ACC112 (cell line): ENCODE results near the gene THRA.

Experiments
- H2AFZ ChIP-seq: fragments of 200-600 bp; sonication (generic); one replicate; pipeline ENCODE4 v1.6.0; 2017; ENCODE audit warnings: antibody characterized with exemption, low read length; ENCODE audit not compliant: unreplicated experiment
- H3K27ac ChIP-seq: fragments of 200-600 bp; sonication (generic); 2 replicates; pipeline ENCODE4 v1.5.1; 2014; ENCODE audit warnings: low read depth, mild to moderate bottlenecking, antibody characterized with exemption, low read length, moderate library complexity
- H3K27me3 ChIP-seq: fragments of 200-600 bp; sonication (generic); 2 replicates; pipeline ENCODE4 v1.6.1; 2014; ENCODE audit warnings: mild to moderate bottlenecking, antibody characterized with exemption, low read length, moderate library complexity, mixed read lengths; ENCODE audit not compliant: insufficient read depth
- H3K36me3 ChIP-seq: fragments of 200-600 bp; sonication (generic); 2 replicates; pipeline ENCODE4 v1.6.1; 2016; ENCODE audit warnings: mild to moderate bottlenecking, antibody characterized with exemption, low read length, moderate library complexity, mixed read lengths; ENCODE audit not compliant: insufficient read depth
- H3K4me1 ChIP-seq: fragments of 200-600 bp; sonication (generic); one replicate; pipeline ENCODE4 v1.6.1; 2016; ENCODE audit warnings: low read length, mixed read lengths; ENCODE audit not compliant: insufficient read depth, unreplicated experiment, control insufficient read depth
- H3K4me3 ChIP-seq: fragments of 200-600 bp; sonication (generic); 2 replicates; pipeline ENCODE4 v1.5.1; 2014; ENCODE audit warnings: mild to moderate bottlenecking, low read depth, low read length
- H3K79me2 ChIP-seq: fragments of 200-600 bp; sonication (generic); one replicate; pipeline ENCODE4 v1.6.0; 2016; ENCODE audit warnings: low read length; ENCODE audit not compliant: control insufficient read depth, unreplicated experiment, insufficient read depth

Gene THRA

GRCh38 chr17:40059729-40060475, 2.9 kb upstream of the THRA start:
- Histone ChIP-seq H3K4me3 (no peak overlapping the region), H3K27me3 (no peaks in the 10 kb centered on the region), H3K36me3 (no peaks in the 10 kb centered on the region), H3K27ac (no peak overlapping the region), H3K4me1 (peaks cover 23% of the 10 kb centered on the region), H3K79me2 (peaks cover 21% of the 10 kb centered on the region), H2AFZ (no peak overlapping the region)

DNA sequence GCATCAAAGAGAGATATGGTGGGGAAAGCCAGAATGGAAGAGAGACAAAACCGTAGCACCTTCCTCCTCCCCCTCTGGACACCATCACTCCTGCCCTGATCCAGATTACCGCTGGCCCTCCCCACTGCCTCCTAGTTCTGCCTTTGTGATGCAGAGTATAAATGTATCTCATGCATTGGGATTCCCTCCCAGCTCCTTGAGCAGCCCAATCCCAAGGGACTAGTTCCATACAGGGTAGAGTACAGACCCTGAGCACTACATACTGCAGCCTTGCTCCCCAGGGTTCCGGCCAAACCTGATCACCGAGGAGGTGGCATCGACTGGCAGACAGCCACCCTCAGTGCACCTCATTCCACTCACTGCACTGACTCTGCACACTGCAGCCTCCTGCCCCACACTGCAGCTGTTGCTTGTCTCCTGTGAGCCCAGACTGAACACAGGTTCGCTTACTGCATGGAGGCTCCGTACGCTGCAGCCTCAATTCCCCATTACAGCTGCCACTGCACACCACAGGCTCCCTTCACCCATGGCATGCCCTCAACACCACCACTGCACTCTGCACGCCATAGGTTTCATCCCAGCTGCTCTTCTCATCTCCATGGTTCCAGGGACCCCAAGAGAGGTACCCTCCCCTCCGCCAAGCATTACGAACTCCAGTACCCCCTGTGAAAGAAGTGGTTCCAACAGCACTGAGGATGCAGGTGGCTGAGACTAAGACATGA, 1.7 kb upstream of the THRA start:
- Histone ChIP-seq H3K4me1 (peaks cover 34% of the 10 kb centered on the region), H3K4me3 (no peak overlapping the region), H3K27ac (no peak overlapping the region), H2AFZ (no peak overlapping the region), H3K36me3 (no peaks in the 10 kb centered on the region), H3K79me2 (peaks cover 29% of the 10 kb centered on the region), H3K27me3 (no peaks in the 10 kb centered on the region)

DNA sequence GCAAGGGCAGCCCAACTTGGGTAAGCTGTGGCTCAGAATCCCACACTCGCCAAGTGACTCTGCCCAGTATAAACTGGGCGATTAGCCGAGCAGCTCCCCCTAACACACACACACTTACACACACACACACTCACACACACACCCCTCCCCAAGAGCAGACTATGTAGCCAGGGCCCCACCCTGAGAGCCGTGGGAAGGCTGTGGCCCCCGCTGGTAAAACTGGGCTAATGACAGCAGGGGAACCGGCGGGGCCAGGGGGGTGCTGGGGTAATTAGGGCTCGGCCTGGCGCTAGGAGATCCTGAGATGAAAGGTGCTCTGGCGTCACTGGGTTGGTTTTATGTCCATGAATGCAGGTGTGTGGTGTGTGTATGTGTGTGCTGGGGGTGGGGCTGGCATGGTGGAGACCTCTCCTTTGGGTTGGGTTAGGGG, 1.1 kb upstream of the THRA start:
- Histone ChIP-seq H2AFZ (no peak overlapping the region), H3K36me3 (no peaks in the 10 kb centered on the region), H3K27me3 (no peaks in the 10 kb centered on the region), H3K79me2 (peaks cover 30% of the 10 kb centered on the region), H3K4me1 (peaks cover 34% of the 10 kb centered on the region), H3K27ac (no peak overlapping the region), H3K4me3 (no peak overlapping the region)

DNA sequence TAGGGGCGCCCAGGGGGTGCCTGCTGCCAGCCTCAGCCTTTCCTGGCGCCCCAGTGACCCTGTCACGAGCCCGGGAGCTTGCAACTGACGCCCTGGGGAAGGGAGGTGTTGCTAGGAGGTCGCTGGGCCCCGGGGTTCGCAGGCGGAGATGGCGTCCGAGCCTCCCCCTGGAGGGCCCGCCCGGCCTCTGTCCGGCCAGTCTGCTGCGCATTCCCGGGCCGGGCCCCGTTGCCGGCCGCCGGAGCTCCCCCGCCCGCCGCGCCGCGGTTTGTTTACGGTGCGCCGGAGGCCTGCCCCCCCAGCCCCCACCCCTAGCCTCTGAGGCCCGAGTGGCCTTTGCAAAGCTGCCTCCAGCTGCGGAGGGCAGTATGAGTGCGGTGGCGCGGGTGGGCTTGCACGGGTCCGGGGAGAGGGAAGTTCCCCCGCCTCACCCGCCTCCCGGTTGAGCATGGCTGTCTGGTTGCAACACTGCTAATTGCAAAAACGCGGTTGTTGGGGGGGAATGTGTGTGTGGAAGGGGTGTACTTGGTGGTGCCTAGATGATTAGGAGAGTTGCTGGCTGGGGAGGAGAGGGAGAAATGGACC, 514 bp downstream of the THRA start:
- H3K27ac ChIP-seq: no peak overlapping the region
- H3K79me2 ChIP-seq: peaks cover 41% of the 10 kb centered on the region
- peak overlapping the region; percentile 98 for H3K4me3 ChIP-seq
- H3K4me1 ChIP-seq: peaks cover 39% of the 10 kb centered on the region
- no peaks in the 10 kb centered on the region for H3K27me3 ChIP-seq
- H2AFZ ChIP-seq: peak overlapping the region; percentile 91
- H3K36me3 ChIP-seq: no peaks in the 10 kb centered on the region

- peaks cover 38% of the 10 kb centered on the region for H3K4me1 ChIP-seq
- peaks cover 46% of the 10 kb centered on the region for H3K79me2 ChIP-seq
- no peaks in the 10 kb centered on the region for H3K27me3 ChIP-seq
- no peak overlapping the region for H3K27ac ChIP-seq
- no peaks in the 10 kb centered on the region for H3K36me3 ChIP-seq
- peak overlapping the region; percentile 98 for H3K4me3 ChIP-seq
- H2AFZ ChIP-seq: no peak overlapping the region
These were observed 1.3 kb downstream of the THRA start for GRCh38 chr17:40063901-40064531.

DNA sequence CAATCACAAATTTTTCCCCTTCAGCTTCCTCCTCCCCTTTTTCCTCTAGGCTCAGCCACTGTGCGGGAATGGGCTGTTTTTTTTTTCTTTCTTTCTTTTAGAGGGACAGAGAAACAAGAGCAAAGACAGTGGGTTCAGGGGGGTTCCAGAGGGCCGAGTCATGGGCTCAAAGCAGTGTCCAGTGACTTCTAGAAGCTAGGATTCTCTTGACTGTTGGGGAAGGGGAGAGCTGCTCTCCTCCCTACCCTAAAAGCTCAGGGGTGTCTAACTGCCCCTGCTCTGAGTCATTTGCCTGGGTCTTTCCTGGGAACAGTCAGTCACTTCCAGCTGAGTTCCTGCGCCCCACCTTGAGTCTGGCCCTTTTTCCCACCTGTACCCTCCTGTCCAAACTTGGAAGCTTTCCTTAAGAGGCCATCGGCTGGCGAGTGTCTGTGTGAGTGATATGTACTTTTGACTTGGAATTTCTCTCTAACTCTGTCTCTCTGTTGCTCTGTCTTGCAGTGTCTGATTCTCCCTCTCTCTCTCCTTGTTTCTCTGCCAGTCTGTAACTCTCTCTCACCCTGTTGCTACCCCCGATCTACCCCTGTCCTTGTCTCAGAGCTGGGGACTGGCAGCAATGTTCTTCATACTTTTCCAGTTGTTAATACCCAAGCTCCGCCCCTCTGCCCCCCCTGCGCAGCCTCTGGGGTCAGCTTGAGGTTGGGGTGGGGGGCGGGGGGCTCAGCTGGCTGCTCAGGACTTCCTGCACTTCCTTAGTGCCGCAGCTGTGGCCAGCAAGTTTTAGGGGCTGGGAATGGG, 2.4 kb downstream of the THRA start:
- peaks cover 48% of the 10 kb centered on the region for H3K79me2 ChIP-seq
- H2AFZ ChIP-seq: no peak overlapping the region
- H3K36me3 ChIP-seq: no peaks in the 10 kb centered on the region
- peak overlapping the region; percentile 98 for H3K4me3 ChIP-seq
- peaks cover 48% of the 10 kb centered on the region for H3K4me1 ChIP-seq
- peak overlapping the region; percentile 25; the same call in 1 of the 2 replicates for H3K27ac ChIP-seq
- H3K27me3 ChIP-seq: no peaks in the 10 kb centered on the region

DNA sequence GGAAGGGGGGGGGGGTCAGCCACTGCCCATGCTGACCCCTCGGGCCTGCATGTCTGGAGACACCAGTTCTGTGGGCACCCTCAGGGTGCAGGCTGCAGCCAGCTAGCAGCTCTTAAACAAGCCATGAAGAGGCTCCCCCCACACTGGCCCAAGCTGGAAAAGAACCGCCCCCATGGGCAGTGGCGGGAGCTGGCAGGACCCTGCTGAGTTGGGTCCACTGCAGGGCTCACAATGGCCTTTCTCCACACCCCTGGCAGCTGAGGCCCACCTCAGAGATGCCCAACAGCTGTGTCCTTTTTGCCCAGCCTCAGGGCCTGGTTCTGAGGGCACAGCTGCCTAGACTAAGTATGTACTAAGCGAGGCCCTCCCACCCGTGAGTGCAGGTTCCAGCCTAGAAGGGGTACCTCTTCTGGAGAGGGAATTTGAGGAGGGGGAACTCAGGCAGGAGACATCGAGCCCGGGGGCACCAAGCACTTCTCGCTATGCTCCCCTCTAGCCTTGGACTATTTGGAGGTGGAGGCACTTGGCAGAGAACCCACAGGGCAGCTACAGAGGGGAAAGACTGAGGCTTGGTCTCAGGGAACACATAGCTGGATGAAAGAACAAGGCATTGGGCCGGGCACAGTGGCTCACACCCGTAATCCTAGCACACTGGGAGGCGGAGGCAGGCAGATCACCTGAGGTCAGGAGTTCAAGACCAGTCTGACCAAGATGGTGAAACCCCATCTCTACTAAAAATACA, 3.2 kb downstream of the THRA start:
- no peaks in the 10 kb centered on the region for H3K27me3 ChIP-seq
- H3K4me3 ChIP-seq: peak overlapping the region; percentile 98; the same call in 1 of the 2 replicates
- no peak overlapping the region for H3K27ac ChIP-seq
- H3K4me1 ChIP-seq: peaks cover 56% of the 10 kb centered on the region
- H3K79me2 ChIP-seq: peaks cover 56% of the 10 kb centered on the region
- H3K36me3 ChIP-seq: no peaks in the 10 kb centered on the region
- H2AFZ ChIP-seq: no peak overlapping the region

GRCh38 chr17:40067710-40068109, 4.9 kb downstream of the THRA start:
- peaks cover 58% of the 10 kb centered on the region for H3K79me2 ChIP-seq
- peak overlapping the region; percentile 70; the same call in 1 of the 2 replicates for H3K27ac ChIP-seq
- peaks cover 74% of the 10 kb centered on the region for H3K4me1 ChIP-seq

GRCh38 chr17:40068129-40068581, 5.4 kb downstream of the THRA start:
- Histone ChIP-seq H3K27ac (peak overlapping the region; percentile 70), H3K4me1 (peaks cover 78% of the 10 kb centered on the region), H3K27me3 (no peaks in the 10 kb centered on the region), H3K36me3 (no peaks in the 10 kb centered on the region), H3K79me2 (peaks cover 53% of the 10 kb centered on the region), H3K4me3 (peak overlapping the region; percentile 58), H2AFZ (peak overlapping the region; percentile 30)

More at GRCh38 chr17:40067710-40068109, 4.9 kb downstream of the THRA start:
- no peak overlapping the region for H2AFZ ChIP-seq
- H3K4me3 ChIP-seq: no peak overlapping the region
- H3K27me3 ChIP-seq: no peaks in the 10 kb centered on the region
- no peaks in the 10 kb centered on the region for H3K36me3 ChIP-seq
